GM10847 (cell line): ENCODE data around the gene LIMCH1.

Experiments
- POLR2A ChIP-seq: IDR thresholded peaks from 2 replicates; pipeline ENCODE4 v1.6.1; 2011; ENCODE audit not compliant: insufficient read length; ENCODE audit errors: extremely low read depth

Gene LIMCH1

DNA sequence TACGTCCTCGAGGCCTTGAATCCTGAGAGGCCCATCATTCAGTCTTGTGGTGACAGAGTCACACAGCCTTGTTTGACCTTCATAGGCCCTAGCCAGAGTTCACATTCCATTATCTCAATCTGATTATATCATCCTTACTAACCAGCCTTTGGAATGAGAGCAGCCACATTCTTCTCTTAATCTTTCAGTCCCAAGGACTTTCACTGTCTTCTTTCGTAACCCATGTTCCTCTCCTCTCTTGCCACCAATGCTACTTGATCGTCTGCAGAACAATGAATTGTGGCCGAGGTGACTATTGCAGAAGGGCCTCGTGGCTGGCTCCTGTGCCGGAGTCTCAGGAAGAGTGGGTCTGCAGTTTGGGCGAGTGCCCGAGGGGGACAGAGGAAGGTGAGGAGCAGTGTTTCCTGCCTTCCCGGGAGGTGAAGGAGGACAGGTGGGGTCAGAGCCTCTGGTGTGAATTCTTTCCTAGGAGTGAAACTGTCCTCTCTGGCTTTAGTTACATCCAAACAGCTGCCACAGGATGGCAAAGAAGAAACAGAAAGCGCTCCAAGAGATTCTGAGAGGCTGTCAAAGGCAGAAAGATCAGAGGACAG lies 94.6 kb downstream of the LIMCH1 start:
- TF ChIP-seq POLR2A, result no peak

DNA sequence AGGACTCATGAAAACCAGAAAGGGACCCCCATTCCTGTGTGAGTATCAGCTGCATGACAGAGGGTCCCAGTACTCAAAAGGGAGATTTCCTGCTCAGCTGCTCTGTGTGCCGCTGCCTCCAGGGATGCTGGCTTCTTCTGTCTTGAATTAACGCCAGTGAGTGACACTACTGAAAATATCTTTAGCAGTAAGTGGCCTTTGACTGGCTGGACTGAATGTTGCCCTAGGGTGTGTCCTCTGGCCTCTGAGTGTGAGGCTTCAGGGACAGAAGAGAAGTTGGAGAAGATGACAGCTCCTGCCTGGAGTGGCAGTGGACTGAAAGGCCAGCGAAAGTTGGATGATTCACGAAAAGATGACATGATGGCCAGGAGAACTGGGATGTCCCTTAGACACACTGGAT lies 95.4 kb downstream of the LIMCH1 start:
- no peak for TF ChIP-seq POLR2A

DNA sequence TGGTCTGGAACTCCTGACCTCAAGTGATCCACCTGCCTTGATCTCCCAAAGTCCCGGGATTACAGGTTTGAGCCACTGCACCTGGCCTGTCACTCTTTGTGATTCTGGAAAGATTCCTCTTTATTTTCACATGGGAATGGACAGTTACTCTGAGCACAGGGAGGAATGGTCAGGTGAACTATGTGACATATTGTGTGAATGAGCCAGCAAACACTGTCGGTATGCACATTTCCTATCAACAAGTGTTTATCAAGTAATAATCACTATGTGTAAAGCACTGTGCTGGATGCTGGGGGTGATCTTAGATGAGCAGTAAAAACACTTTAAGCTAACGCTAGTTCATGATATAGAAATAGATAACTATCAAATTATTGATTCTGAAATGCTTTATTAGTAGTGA lies 97.5 kb downstream of the LIMCH1 start:
- no peak for TF ChIP-seq POLR2A

DNA sequence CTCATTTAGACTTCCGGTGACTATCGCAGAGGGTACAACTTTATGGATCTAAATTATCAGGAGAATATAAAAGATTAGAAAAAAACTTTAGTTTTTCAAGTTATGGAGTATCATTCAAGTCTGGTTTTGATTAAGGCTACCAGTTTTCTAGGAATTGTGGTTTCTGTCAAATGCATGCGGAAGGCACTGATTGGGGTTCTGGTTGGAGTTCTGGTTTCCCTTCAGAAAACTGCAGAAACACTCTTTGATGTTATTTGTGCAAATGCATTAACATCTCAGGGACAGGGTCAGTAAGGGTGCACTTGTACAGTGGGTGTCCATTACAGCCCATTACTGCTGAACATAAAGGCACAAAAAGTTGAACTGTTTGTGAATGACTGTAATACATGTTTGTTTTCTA lies 100.2 kb downstream of the LIMCH1 start:
- no peak for TF ChIP-seq POLR2A

DNA sequence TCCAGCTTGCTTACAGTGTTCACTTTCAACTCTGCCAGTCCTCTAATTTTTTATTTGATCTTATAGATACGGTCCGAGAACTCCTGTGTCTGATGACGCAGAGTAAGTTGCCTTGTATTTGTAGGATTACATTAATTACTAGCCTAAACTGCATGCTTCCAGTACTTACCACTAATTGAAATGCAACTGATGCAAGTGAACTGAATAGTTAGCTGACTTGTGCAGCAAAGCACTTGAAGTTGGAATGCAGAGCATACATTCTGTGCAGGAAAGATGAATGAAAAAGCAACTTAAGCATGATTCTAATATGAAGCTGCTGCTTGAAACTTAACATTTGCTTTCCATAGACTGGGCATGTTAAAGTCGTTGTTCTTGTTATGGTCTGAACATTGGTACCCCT lies 100.9 kb downstream of the LIMCH1 start:
- no peak for TF ChIP-seq POLR2A

DNA sequence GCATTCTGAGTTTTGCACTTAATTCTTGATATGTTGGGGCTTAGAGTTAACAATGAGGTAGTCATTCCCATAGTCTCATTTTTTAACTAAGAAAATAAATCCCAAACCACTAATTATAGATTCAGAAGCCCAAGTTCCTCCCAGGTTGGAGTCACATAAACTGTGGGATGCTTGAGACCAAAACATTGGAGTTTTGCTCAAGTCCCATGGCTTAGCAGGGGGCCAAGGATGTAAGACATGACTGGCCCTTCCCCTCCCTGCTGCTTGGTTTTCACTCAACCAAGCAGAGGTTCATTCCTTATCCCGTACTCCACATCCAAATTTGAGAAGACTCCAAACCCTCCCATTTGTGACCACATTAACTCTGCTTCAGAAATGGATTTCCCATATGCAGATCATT lies 101.3 kb downstream of the LIMCH1 start:
- TF ChIP-seq POLR2A, result no peak

DNA sequence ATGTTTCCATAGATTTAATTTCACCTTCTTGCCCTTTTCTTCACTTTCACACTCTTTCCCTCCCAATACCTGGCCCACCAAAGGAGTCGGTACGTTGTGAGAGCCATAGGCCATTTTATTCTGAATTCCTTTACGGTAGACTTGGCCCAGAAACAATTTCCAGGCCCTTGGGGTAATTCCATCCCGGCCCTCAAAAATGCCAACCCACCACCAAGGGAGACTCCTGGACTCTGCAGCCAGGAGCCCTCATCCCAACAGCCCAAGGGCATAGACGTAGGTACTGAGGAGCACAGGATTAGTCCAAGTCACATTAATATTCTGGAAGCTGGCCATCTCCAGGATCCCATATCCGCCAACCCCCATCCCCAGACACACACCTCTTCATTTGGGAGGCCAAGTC lies 102.9 kb downstream of the LIMCH1 start:
- no peak for TF ChIP-seq POLR2A

DNA sequence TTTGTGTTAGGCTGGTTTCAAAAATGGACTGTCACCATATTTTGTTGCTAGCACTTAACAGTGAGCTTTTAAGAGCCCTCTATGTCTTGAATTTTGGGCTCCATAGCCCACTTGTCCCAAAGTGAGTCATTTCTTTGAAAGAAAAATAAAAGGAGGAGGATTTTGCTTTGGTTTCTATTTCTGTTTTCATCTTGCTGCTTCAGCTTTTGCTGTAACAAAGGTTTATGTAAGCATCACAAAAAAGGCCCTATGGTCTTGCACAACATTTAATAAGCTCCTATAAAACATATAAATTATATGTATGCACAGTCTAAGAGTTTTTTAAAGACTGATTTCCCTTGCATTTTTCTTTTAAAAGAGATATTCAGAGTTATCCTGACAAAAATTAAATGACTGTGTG lies 105.4 kb downstream of the LIMCH1 start:
- TF ChIP-seq POLR2A, result no peak

DNA sequence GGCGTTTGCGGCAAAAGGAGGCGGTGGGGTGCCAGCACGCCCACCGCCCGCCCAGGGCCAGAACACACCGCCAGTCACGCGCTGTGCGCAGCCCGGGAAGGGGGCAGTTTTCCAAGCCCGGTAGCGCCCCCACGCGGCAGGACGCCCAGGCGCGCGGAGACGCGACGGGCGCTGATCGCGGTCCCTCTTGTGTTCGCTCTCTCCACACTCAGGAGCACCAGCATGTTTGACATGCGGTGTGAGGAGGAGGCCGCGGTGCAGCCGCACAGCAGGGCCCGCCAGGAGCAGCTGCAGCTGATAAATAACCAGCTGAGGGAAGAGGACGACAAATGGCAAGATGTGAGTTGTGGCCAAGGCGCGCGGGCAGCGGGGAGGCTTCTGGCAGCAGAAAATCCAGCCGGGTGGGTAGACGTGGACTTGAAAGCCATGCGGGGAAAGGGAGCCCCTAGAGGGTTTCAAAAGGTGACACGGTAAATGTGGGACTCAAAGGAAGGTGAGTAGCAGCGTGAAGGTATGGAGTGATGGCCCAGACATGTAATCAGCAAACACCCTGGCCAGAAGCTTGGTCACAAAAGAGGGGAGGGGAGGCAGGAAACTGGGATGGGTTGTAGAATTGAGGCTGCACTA lies 106.4 kb downstream of the LIMCH1 start:
- TF ChIP-seq POLR2A, result no peak

DNA sequence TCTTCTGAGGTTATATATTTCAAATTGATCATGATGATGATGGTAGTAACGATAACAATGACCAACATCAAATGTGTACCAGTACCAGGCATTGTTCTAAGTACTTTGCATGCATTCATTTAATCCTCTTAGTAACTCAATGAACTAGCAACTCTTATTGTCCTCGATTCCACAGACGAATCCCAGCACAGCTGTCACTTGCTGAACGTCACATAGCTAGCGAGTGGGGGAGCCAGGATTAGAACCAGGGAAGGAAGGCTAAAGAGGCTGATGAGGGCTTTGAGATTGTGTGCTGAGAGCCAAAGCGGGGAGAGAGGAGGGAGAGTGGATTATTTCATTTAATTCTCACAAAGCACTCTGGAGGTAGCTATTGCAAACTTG lies 106.9 kb downstream of the LIMCH1 start:
- TF ChIP-seq POLR2A, result no peak

DNA sequence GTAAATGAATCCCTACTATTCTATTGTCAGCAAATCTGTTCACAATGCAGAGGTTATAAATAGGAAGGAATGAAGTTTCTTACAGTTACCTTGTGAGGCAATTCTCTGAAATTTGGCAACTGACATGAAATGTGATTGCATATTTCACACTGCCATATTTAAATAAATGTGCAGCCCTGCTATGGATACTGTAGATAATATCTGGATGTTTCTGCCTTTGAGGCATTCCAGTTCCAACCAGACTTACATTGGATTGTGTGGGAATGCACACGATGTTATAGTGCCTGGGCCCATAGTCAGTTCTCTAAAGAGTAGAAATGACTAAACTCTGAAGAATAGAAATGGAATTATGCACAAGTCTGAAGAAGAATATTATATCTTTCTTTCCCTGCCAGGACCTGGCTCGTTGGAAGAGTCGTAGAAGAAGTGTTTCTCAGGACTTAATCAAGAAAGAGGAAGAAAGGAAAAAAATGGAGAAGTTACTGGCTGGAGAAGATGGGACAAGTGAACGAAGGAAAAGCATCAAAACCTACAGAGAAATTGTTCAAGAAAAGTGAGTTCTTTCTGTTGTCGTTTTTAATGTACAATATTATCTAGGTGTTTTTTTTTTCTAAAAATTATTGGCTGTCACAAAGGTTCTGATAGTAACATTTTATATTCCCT lies 107.9 kb downstream of the LIMCH1 start:
- no peak for TF ChIP-seq POLR2A

DNA sequence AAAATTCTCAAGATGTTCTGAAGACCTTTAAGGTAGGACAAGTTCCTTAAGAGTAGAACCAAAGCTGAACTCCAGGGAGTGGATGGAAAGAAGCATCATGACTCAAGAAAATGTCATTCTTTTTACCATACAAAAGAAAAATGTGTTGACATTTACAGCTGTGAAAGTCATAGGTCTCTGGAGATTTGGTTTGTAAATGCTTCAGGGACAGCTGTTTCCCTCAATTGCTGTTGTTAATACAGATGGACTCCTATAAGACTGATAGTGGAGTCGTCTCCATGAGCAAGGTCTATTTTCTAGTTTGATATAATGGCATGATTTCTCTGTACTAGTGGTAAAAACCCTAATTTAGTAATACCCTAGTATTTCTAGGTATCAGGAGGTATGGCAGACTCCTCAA lies 108.9 kb downstream of the LIMCH1 start:
- no peak for TF ChIP-seq POLR2A

DNA sequence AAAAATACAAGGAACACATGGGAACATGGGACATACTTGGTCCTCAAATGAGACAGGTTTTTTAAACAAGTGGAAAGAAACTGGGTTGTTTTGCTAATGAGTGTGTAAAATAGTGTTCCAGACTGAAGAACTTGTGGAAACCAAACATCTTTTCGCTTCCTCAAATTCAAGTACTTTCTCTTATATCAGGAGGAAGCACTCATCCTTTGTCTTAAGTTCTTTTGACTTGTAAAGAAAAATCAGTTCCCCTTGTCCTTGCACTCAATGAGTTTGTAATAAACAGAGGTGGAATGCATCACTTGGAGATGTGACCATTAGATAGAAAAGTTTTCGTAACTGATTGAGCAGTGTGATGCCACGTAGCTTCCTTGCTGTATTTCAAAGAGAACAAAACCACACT lies 109.4 kb downstream of the LIMCH1 start:
- no peak for TF ChIP-seq POLR2A

DNA sequence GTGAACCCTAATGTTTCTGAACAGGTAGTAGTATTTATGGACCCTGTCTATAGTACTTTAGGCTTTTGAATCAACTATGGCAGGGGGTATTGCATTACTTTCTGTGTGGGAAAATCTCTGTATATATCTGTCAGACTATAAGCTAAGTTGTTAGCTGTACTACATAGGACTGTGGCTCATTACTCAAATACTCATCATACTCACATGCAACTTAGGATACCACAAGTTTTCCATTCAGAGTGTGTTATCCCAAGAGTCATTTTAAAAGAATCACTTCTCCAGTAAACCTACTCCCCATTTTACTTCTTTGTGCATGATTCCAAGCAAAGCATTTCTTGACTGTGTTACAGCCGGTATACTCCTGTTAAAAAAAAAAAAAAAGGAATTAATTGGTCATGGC lies 115.0 kb downstream of the LIMCH1 start:
- TF ChIP-seq POLR2A, result no peak

DNA sequence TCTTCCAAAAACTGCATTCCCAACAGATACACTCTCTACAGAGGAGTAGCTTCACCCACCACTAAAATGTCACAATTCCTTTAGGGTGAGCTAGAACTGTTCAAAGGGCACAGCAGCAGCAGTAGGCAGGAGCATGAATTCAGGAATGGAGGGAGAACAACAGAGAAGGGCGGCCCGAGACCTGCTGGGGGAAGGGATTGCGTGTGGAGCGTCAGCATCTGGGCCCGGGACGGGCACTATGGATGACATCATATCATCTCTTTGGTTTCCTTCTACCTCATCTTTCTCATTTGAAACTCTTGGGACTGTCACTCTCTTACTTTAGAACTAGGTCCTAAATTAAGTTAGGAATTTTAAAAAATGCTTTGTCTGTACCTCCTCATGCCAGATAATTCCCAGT lies 115.6 kb downstream of the LIMCH1 start:
- TF ChIP-seq POLR2A, result no peak

DNA sequence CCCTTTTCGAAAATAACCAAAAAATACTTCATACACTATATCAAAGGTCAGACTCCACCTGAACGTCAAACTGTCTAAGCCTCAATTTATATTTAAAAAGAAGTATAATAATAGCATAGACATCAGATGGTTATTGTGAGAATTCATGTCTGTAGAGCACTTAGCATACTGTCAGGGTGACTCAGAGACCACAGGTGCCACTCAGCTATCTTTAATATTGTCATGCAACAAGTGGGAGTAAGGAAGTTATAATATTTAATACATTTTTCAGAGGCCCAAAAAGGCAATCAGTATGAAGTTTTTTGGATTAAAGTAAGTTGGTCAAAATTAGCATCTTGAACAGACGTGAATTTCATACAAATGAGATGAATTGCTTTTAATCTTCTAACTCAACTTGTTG lies 117.2 kb downstream of the LIMCH1 start:
- no peak for TF ChIP-seq POLR2A

DNA sequence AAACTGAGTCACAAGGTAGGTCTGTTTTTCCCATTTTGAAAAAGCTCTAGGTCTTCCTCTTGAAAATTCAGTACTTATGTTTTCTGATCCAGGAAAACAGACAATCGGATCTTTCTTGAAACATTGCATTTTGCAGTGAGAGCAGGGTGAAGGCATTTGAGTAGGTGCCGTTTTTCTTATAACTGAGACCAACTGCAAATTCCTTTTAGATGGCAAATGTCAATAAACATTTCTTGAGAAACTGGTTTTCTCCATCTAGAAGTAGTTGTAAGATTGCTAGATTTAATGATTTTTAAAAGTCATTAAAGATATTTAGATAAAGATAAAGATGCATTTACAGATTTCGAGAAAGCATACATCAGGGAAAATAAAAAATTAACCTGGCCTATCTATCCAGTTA lies 118.1 kb downstream of the LIMCH1 start:
- no peak for TF ChIP-seq POLR2A
